PC-3 (cell line): ENCODE data around the gene EPHB2. TPM values are rescaled to one million over a fixed set of nuclear protein-coding genes. Genes with fewer than 3 reads are reported as not detected.

ENCODE experiments used
- ATAC-seq: fragments of 200-7000 bp; cut with Tn5 transposase; 2 replicates; pipeline ENCODE4 v1.9.1; 2020; ENCODE audit warnings: mild to moderate bottlenecking, moderate library complexity
- BruUV-seq: library from RNA; stranded (reverse); fragments of 400-500 nt; replicated peaks from 2 replicates; lab custom pipeline; 2021; lab: Mats Ljungman, UMichigan
- CTCF ChIA-PET: fragments of 300-600 bp; sonication (Branson Sonifier 250); formaldehyde crosslinking; loops from one replicate; lab custom pipeline; 2022; ENCODE audit warnings: antibody characterized with exemption; lab: Charles Lee
- POLR2A ChIA-PET: fragments of 300-600 bp; sonication (Branson Sonifier 250); formaldehyde crosslinking; loops from one replicate; lab custom pipeline; 2022; ENCODE audit warnings: antibody characterized with exemption; ENCODE audit not compliant: unreplicated experiment; lab: Charles Lee
- DNase-seq: peaks from one replicate; pipeline ENCODE4 v3.0.0-alpha.2; 2015
- H2AFZ ChIP-seq: fragments of 300-600 bp; sonication (generic); 2 replicates; pipeline ENCODE4 v1.6.0; 2016; ENCODE audit warnings: antibody characterized with exemption, low read length
- H3F3A ChIP-seq: fragments of 300-600 bp; sonication (generic); one replicate; pipeline ENCODE4 v1.6.0; 2017; ENCODE audit warnings: antibody characterized with exemption, low read length, control low read depth, mild to moderate bottlenecking; ENCODE audit not compliant: unreplicated experiment
- H3K27ac ChIP-seq: fragments of 300-600 bp; sonication (generic); 2 replicates; pipeline ENCODE4 v1.5.1; 2016; ENCODE audit warnings: mild to moderate bottlenecking, low read length
- H3K27me3 ChIP-seq: fragments of 300-600 bp; sonication (generic); 2 replicates; pipeline ENCODE4 v1.6.1; 2016; ENCODE audit warnings: low read length, mixed read lengths
- H3K36me3 ChIP-seq: fragments of 300-600 bp; sonication (generic); 2 replicates; pipeline ENCODE4 v1.6.1; 2016; ENCODE audit warnings: low read depth, mixed run types, low read length, mixed read lengths
- H3K4me1 ChIP-seq: fragments of 300-600 bp; sonication (generic); 2 replicates; pipeline ENCODE4 v1.5.1; 2016; ENCODE audit warnings: low read length; ENCODE audit not compliant: insufficient read depth
- H3K4me2 ChIP-seq: fragments of 300-600 bp; sonication (generic); 2 replicates; pipeline ENCODE4 v1.6.0; 2016; ENCODE audit warnings: low read length
- H3K4me3 ChIP-seq: fragments of 300-600 bp; sonication (generic); 2 replicates; pipeline ENCODE4 v1.5.1; 2016; ENCODE audit warnings: mild to moderate bottlenecking, low read length, mixed read lengths
- H3K79me2 ChIP-seq: fragments of 300-600 bp; sonication (generic); 2 replicates; pipeline ENCODE4 v1.6.1; 2017; ENCODE audit warnings: low read length, mixed read lengths
- H3K9ac ChIP-seq: fragments of 300-600 bp; sonication (generic); 2 replicates; pipeline ENCODE4 v1.6.0; 2016; ENCODE audit warnings: mild to moderate bottlenecking, low read length
- H3K9me2 ChIP-seq: fragments of 300-600 bp; sonication (generic); replicated peaks from 2 replicates; pipeline ENCODE4 v1.6.1; 2016; ENCODE audit warnings: mixed run types, low read length, mixed read lengths
- H3K9me3 ChIP-seq: fragments of 300-600 bp; sonication (generic); 2 replicates; pipeline ENCODE4 v1.6.1; 2016; ENCODE audit warnings: low read length, mixed read lengths
- H4K20me1 ChIP-seq: fragments of 300-600 bp; sonication (generic); 2 replicates; pipeline ENCODE4 v1.6.1; 2016; ENCODE audit warnings: low read length, mixed read lengths
- EZH2 ChIP-seq: fragments of 300-600 bp; sonication (generic); IDR thresholded peaks from one replicate; pipeline ENCODE4 v1.6.1; 2017; ENCODE audit warnings: antibody characterized with exemption, mild to moderate bottlenecking, low read length; ENCODE audit not compliant: unreplicated experiment
- EZH2phosphoT487 ChIP-seq: fragments of 300-600 bp; sonication (generic); IDR thresholded peaks from 2 replicates; pipeline ENCODE4 v1.6.1; 2018; ENCODE audit warnings: mild to moderate bottlenecking, antibody characterized with exemption, low read length, borderline replicate concordance
- intact Hi-C: fragments of 100-400 bp; cut with micrococcal nuclease; formaldehyde crosslinking; loops from 2 replicates; pipeline ENCODE4 v1.9.0; 2023
- total RNA-seq: library from RNA; depleted of rRNA; stranded (reverse); fragments of >200 nt; gene quantifications from 2 replicates; pipeline ENCODE4 v1.2.3, GENCODE V29; 2014
- TF ChIP-seq, protein P1 (sequence below): fragments of 300-600 bp; sonication (generic); conservative IDR thresholded peaks from 2 replicates; pipeline ENCODE4 v1.5.1; 2017; ENCODE audit warnings: antibody characterized with exemption, low read depth, mild to moderate bottlenecking, low read length

EPHB2 gene
- total RNA-seq, 1 experiment from 2014 or later: 23.2 TPM

- TF ChIP-seq EZH2phosphoT487 (no peak), EZH2 (no peak)
- TF ChIP-seq, protein P1, sequence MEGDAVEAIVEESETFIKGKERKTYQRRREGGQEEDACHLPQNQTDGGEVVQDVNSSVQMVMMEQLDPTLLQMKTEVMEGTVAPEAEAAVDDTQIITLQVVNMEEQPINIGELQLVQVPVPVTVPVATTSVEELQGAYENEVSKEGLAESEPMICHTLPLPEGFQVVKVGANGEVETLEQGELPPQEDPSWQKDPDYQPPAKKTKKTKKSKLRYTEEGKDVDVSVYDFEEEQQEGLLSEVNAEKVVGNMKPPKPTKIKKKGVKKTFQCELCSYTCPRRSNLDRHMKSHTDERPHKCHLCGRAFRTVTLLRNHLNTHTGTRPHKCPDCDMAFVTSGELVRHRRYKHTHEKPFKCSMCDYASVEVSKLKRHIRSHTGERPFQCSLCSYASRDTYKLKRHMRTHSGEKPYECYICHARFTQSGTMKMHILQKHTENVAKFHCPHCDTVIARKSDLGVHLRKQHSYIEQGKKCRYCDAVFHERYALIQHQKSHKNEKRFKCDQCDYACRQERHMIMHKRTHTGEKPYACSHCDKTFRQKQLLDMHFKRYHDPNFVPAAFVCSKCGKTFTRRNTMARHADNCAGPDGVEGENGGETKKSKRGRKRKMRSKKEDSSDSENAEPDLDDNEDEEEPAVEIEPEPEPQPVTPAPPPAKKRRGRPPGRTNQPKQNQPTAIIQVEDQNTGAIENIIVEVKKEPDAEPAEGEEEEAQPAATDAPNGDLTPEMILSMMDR: no peak
- ChIA-PET POLR2A (no interaction called here), CTCF (no interaction called here)
- no peak for ATAC-seq
- Histone ChIP-seq H3K4me2 (no peak overlapping the region), H3K79me2 (no peaks in the 10 kb centered on the region), H2AFZ (no peak overlapping the region), H3K9me3 (no peaks in the 10 kb centered on the region), H3K4me1 (peaks cover 30% of the 10 kb centered on the region), H3K27ac (no peak overlapping the region), H3F3A (no peaks in the 10 kb centered on the region), H3K4me3 (no peak overlapping the region), H3K9me2 (no peaks in the 10 kb centered on the region), H3K9ac (no peak overlapping the region), H4K20me1 (no peaks in the 10 kb centered on the region), H3K36me3 (no peaks in the 10 kb centered on the region), H3K27me3 (no peaks in the 10 kb centered on the region)
- intact Hi-C loops: no loop called here
- DNase-seq: no peak
- no TSS peak for BruUV-seq
These were observed 95.9 kb downstream of the EPHB2 start for GRCh38 chr1:22806584-22806983.

DNA sequence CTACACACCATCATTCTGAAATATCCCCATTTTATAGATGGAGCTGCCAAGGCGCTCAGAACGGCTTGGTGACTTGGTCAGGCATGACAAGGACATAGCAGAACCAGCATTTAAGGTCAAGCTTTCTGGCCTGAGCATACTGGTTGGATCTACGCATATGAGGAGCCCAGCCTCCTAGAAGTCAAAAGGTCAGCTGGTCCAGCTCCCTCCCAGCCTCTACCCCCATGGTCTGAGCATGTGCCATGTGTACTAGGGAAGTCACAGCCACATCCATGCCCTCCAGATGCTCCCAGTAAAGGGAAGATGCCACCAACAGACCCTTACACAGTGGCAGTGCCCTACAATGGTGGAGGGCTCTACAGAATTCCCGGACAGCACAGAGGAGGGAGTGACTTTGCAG lies 96.7 kb downstream of the EPHB2 start:
- H3K4me3 ChIP-seq: no peak overlapping the region
- no peak for DNase-seq
- no TSS peak for BruUV-seq
- no peaks in the 10 kb centered on the region for H3K79me2 ChIP-seq
- no peaks in the 10 kb centered on the region for H3K36me3 ChIP-seq
- TF ChIP-seq, protein P1: no peak
- no peak for TF ChIP-seq EZH2phosphoT487
- TF ChIP-seq EZH2: no peak
- no peak overlapping the region for H2AFZ ChIP-seq
- H3F3A ChIP-seq: no peaks in the 10 kb centered on the region
- no peaks in the 10 kb centered on the region for H3K9me3 ChIP-seq
- no peaks in the 10 kb centered on the region for H4K20me1 ChIP-seq
- no peak overlapping the region for H3K4me2 ChIP-seq
- no peak overlapping the region for H3K9ac ChIP-seq
- ChIA-PET CTCF (no interaction called here), POLR2A (no interaction called here)
- no peak overlapping the region for H3K27ac ChIP-seq
- no peaks in the 10 kb centered on the region for H3K9me2 ChIP-seq
- H3K27me3 ChIP-seq: no peaks in the 10 kb centered on the region
- ATAC-seq: no peak
- H3K4me1 ChIP-seq: peaks cover 30% of the 10 kb centered on the region
- intact Hi-C loops: no loop called here

DNA sequence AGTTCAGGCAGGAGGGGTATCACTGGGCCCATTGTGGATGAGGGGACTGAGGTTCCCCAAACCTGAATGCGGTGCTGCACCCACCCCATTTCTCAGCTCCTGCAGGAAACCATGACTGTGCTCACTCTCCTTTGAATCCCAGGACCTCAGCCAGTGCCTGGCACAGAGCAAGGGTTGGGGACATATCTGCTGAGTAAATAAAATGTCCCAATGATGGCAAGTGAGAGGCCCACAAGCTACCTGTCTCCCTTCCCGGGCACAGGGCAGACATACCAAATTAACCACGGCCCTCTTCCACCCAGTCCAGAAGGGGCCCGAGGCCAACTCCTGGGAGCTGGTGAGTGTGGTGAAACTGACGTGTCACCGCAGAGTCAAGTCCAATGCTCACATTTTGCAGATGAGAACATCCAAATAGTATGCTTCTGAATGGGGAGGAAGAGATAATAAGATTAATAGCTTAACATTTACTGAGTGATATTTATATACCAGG lies 97.6 kb downstream of the EPHB2 start:
- no peak overlapping the region for H2AFZ ChIP-seq
- CTCF ChIA-PET: no interaction called here
- H3K4me1 ChIP-seq: peaks cover 30% of the 10 kb centered on the region
- intact Hi-C loops: no loop called here
- peak overlapping the region; percentile 26 for H3K27ac ChIP-seq
- H3K9me2 ChIP-seq: no peaks in the 10 kb centered on the region
- no peak overlapping the region for H3K4me2 ChIP-seq
- no peaks in the 10 kb centered on the region for H3K36me3 ChIP-seq
- H3K27me3 ChIP-seq: no peaks in the 10 kb centered on the region
- H3F3A ChIP-seq: no peaks in the 10 kb centered on the region
- POLR2A ChIA-PET: no interaction called here
- ATAC-seq (peak; percentile 75), DNase-seq (peak; percentile 73)
- H3K9ac ChIP-seq: no peak overlapping the region
- H3K4me3 ChIP-seq: no peak overlapping the region
- no peaks in the 10 kb centered on the region for H4K20me1 ChIP-seq
- TF ChIP-seq EZH2 (no peak), EZH2phosphoT487 (no peak)
- TF ChIP-seq, protein P1: no peak
- no peaks in the 10 kb centered on the region for H3K9me3 ChIP-seq
- H3K79me2 ChIP-seq: no peaks in the 10 kb centered on the region
- BruUV-seq: no TSS peak
